ENCODE data around the gene ID3.

The ID3 gene

GRCh38 chr1:23564529-23565122, 5.3 kb upstream of the ID3 start:
- no peak for DNase-seq (ENCODE audit: low spot score)

GRCh38 chr1:23563755-23564374, 4.6 kb upstream of the ID3 start:
- no peak for DNase-seq (ENCODE audit: low spot score)

GRCh38 chr1:23563003-23563402, 3.7 kb upstream of the ID3 start:
- no peak for DNase-seq (ENCODE audit: low spot score)

GRCh38 chr1:23562137-23562876, 3.0 kb upstream of the ID3 start:
- DNase-seq (ENCODE audit: low spot score): peak; percentile 97

GRCh38 chr1:23561813-23562100, 2.5 kb upstream of the ID3 start:
- DNase-seq (ENCODE audit: low spot score): no peak

DNA sequence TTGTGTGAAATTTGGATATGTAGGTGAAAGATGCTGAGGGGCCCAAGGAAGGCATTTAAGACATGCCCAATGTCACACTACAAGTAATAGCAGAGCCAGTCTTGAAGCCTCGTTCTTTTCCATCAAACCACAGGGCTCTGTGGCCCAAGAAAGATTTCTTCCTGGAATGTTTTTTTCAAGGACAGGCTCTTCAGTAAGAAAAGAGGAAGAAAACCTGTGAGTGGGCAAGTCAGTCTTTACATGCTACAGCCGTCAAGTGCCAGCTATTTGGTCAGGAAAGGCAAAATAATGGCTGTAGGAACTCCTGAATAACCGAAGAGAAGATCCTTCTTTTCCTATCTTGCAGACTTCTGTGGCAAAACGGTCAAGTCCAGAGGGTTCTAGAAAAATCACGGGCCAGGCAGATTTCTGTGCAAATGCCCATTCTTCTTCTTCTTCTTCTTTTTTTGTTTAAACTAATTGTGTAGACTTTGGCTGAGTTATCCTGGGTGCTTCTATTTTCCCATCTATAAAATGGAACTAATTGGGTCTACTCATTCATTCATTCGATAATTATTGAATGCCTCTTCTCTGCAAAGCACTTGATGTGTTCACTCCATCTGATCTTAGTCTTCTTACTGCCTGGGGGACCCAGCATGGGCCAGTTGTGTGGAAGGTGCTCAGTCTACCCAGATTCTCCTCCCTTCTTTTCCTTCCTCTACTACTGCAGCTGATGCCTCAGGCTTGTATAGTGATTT, 1.9 kb upstream of the ID3 start:
- DNase-seq (ENCODE audit: low spot score): no peak

DNA sequence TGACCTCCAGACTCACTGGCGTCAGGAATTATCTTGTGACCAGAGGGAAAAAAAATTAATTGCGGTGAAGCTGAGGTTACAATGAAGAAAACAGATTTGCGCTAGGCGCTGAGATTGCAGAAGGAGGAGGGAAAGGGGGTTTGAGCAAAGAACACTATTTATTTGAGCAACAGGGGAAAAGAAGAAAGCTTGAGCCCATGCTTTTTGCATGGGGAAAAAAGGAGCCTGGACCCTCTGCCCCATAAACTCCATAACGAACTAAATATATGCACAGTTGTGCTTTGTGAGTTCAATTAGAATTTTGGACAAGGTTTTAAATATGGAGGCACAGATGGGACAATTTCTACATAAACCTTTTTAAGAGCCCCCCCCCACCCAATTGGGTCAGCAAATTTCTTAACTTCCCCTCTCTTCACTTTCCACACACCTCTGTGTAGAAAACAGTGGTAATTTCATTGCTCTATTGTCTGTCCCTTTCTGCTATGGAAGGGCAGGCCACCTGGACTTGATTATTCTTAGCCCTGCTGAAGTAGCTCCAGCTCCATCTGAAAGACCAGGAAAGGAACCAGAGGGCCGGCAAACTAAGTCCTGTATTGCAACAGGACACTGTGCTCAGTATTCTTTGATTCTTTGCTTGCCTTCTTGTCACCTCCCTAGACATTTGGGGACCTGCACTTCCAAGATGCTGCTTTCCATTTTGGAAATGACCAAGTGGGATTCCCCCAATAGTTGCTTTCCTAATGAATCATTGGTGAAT, 862 bp upstream of the ID3 start:
- DNase-seq (ENCODE audit: low spot score): no peak

DNA sequence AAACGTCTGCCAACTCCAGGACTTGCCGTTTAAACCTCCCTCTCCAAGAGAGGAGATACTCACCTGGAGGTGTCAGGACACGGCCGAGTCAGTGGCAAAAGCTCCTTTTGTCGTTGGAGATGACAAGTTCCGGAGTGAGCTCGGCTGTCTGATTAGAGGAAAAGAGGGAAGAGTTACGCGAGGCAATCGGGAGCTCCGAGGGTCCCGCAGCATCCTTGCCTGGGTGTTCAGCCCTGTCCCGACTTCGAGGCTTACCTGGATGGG, 497 bp downstream of the ID3 start:
- DNase-seq (ENCODE audit: low spot score): no peak

DNA sequence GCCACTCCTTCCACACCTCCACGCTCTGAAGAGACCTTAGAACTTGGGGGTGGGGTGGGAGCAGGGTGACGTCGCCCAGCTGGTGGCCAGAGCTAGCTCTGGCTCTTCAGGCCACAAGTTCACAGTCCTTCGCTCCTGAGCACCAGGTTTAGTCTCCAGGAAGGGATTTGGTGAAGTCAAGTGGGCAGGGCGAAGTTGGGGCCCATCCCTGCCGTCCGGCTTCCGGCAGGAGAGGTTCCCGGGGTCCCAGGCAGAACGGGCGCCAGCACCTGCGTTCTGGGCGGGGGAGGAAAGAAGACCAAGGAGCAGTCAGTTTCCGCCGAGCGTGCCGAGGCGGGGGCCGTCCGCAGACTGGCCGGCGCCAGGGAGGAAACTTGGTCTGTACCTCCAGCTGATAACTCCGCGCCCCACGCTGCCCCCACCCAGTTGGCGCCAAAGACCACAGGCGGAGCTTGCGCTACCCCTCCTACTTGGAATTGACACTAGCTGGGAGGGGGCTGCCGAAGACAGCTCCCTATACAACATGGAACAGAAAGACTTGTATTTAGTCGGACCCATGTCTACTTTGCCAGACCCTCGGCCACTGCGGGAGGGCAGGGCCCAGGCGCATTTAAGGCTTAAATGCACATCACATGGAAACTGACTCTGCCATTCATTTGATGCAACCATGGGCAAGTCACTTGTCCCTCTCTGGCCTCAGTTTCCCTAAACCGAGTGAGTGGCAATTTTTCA, 995 bp downstream of the ID3 start:
- no peak for DNase-seq (ENCODE audit: low spot score)

DNA sequence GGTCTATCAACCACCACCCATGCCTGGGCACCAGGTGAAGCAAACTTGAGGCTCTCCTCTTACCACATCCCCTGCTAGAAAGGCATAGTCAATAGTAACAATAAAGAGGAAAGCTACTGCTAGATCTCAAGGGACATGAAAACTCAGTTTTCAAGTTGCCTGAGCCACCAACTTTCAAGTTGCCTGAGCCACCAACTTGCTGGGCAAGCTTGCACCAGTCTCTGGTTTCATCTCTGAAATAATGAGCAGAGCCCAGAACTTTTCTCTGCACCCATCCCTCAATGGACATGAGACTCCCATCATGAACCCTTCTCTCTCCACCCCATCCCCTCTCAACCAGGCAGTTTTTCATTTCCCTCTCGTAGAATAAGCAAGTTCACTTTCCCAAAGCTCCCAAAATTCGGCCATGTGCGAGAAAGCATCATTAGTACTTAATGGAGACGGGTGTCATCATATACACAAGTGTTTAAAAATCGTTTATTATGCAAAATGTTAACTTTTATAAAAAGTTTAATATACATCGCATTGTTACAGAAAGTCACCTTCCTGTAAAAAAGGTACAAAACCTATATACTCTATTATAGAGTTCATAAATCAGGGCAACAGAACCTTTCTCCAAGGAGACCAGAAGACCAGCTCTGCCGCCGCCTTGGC, 1.7 kb downstream of the ID3 start:
- DNase-seq (ENCODE audit: low spot score): no peak

DNA sequence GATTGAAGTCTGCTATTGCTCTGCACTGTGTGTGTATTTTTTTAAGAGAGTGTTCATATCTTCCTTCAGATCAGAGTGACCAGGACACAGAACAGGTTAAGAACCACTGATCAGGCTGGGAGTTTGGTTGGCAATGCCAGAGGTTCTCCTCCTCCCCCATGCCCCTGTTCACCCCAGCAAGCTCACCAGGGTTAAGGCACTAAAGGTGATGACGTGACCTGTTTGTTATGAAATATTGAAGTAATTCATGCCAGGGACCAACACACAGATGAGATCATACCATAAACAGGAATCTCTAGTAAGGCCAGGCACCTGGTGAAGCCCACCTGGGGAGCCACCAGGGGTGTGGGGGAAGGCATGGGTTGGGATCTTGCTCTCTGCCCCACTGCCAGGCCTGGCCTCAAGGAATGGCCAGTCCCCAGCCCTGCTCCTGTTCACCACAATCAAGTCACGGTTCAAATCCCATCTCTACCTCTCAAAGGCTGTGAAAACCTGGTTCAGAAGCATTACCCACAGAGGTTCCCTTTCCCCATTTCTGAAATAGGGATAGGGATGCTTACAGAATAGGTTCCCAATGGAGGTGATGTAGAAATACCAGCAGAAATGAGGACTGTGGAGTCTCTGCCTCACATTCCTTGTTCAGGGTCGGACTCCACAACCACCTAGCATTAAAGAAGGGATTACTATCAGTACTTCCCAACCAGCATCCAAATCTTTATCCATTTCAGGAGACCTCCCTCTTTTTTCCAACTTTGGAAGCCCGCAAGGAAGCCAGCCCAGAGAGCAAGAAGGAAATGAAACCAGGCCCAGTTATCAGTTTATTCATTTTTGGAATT, 2.4 kb downstream of the ID3 start:
- no peak for DNase-seq (ENCODE audit: low spot score)

DNA sequence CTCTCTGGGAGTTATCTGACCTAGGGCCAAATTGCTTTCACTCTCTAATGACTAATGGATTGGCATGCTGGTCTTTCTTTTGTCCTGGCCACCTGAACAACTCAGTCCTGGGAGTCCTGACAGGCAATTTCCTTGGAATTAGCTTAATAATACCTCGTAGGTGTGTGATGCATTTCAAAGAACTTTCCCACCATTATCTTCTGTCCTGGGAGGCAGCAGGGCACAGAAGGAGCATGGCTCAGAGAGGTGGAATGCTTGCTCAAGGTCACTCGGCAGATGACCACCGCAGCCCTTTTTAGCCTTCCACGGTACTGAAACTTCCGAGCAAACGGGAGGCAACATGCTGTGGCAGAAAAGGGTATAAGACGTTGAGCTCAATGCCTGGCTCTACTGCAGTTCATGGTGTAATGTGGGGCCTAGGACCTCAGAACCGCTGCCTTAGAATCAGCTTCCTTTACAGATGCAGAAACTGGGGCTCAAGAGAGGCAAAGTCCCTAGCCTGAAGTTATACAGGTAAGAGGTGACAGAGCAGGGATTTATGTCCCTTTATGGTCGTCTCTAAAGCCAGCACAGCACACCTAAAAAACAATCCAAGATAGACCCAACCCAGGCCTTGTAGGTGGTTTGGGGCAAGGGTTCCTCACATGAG, 3.2 kb downstream of the ID3 start:
- DNase-seq (ENCODE audit: low spot score): no peak

DNA sequence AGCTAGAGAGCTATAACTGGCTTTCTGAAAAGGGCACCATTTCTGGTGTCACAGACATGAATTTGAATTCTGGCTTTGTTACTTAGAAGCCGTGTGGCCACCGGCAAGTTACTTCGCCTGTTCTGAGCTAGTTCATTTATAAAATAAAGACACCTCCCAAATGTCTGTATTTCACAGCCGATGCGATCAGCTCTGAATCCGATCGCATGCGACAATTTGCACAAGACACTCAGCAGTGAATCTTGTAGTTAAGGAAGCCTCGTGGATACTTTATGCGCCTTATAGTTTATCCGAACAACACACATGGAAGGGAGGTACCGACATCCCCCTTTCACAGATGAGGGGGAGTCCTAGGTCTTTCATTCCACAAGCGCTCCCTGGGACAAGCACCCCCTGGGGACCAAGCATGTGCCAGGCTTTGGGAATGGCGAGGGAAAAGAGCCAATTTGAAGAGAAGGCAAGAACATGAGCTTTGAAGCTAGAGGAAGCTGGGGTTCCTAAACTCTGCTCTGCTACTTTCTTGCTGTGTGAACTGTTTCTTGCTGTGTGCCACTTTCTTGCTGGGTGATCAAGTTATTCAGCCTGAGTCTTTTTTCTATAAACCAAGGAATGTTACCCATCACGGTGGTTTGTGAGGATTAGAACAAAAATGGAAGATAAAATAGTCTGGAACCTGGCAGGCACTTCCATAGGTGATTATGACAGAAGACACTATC, 3.9 kb downstream of the ID3 start:
- DNase-seq (ENCODE audit: low spot score): no peak

GRCh38 chr1:23554481-23555269, 4.6 kb downstream of the ID3 start:
- DNase-seq (ENCODE audit: low spot score): peak; percentile 85

GRCh38 chr1:23554127-23554480, 5.2 kb downstream of the ID3 start:
- DNase-seq (ENCODE audit: low spot score): no peak

DNA sequence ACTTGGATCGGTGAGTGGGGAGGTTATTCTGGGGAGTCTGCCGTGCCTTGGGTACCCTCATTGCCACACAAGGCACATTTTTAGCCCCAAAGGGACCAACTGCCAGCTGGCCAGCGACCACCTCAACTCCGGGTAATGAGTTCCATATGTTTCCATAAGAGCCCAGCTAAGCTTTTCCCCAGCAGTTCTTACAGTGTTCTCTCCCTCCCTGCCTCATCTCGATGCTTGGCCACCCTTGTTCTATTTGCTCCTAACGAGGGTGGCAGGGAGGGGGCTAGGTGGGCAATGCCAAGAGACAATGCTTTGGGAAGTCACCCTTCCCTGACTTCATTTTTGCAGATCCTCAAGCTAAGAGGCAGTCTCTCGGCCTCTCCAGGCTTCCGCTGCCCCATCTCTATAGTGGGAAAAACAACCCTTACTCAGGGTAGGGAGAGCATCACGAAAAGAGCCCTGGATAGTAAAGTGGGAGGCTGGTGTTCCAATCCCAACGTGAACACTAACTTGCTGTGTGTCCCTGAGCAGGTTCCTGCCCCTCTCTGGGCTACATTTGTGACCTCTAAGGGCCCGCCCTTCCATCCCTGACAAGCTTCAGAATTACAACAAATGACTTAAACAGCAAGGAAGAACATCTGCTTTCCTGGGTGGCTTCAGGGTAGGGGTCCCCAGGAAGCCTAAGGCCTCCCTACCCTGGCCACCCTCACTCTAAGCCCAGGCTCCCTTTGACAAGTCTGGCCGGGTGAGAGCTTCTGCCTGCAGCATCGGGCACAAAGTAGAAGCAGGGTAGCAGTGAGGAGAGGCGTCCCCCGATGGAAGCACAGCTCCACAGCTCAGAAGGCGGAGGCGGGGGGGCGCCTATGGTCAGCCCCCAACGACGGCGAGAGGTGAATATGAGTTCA, 5.8 kb downstream of the ID3 start:
- DNase-seq (ENCODE audit: low spot score): no peak

GRCh38 chr1:23551849-23552248, 7.5 kb downstream of the ID3 start:
- no peak for DNase-seq (ENCODE audit: low spot score)

Measured in Ammon's horn (tissue), 1 donor.